Adrenal gland (tissue), 5 donors: ENCODE measurements around the gene MAGEA9.

Experiments
- CTCF ChIP-seq, 6 experiments: fragments of 450-650 bp in 4 of 6; fragments of 200-600 bp in 2 of 6; sonication (generic) in 1 of 6; IDR thresholded peaks; 1 replicate in 5 of 6; 2 replicates in 1 of 6; pipeline versions ENCODE4 v1.5.1 to v1.8.0; 2016 to 2021; ENCODE audit warnings: antibody characterized with exemption in 6 of 6, mild to moderate bottlenecking in 2 of 6, moderate library complexity in 1 of 6
- POLR2A ChIP-seq, 2 donors: fragments of 450-650 bp; IDR thresholded peaks; one replicate each; pipeline ENCODE4 v1.6.1; 2017; ENCODE audit warnings: antibody characterized with exemption in 2 of 2, mild to moderate bottlenecking in 2 of 2, moderate library complexity in 1 of 2
- donor health status: DM: no; HTN: no; CAD: no.

DNA sequence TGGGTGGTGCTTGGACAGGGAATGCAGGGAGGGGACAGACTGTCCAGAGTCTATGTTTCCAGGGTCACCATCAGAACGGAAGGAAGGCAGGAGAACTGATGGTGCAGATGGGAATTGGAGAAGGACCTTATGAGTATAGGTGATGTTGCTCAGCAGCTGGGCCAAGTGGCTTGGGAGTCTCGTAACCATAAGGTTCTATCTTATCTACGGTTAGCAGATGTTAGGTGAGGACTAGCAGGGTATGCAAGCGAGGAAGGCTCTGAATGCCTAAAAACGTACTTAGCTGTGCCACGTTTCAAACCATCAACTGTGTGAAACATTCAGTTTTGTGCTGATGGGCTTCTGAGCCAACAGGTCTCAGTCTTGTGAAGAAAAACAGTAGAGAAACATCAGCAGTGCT is 22.4 kb downstream of the MAGEA9 start:
- no peak for TF ChIP-seq CTCF (IDR thresholded peaks at IDR 0.05)
- TF ChIP-seq POLR2A (IDR thresholded peaks at IDR 0.05), result no peak
